HFF-Myc (cell line): ENCODE measurements around the gene PPP2R5C.
"Not testable (repeated sequence)": the region's sequence is repeated elsewhere in the genome, so short reads cannot be mapped to it uniquely, and the experiment has no call there.

Experiments used
- DNase-seq: peaks from one replicate; pipeline ENCODE4 v3.0.0-alpha.2; 2011; ENCODE audit warnings: low read depth; ENCODE audit errors: extremely low read depth
- H3K4me3 ChIP-seq: replicated peaks from 2 replicates; pipeline ENCODE4 v1.5.1; 2011; ENCODE audit warnings: low read depth, mild to moderate bottlenecking, control low read depth, low read length
- TF ChIP-seq, protein P1 (sequence below): IDR thresholded peaks from 2 replicates; pipeline ENCODE4 v1.5.1; 2012; ENCODE audit warnings: mild to moderate bottlenecking, low read depth, low read length, control low read depth; ENCODE audit errors: missing control alignments

Gene PPP2R5C

DNA sequence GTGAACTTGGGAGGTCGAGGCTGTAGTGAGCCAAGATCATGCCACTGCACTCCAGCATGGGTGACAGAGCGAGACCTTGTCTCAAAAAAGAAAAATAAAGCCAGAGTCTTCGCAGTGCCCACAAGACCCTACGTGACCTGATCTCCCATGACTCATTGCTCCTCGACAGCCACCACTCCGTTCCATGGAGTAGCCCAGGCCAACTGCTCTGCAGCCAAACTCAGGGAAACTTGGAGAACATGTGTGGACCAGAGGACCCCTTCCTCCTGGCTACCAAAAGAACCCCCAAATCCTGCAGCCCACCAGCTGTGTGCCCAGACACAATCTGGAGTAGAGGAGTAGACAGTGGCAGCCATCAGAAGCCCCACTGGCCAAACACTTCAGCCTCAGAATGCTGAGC lies 32.1 kb upstream of the PPP2R5C start:
- TF ChIP-seq, protein P1, sequence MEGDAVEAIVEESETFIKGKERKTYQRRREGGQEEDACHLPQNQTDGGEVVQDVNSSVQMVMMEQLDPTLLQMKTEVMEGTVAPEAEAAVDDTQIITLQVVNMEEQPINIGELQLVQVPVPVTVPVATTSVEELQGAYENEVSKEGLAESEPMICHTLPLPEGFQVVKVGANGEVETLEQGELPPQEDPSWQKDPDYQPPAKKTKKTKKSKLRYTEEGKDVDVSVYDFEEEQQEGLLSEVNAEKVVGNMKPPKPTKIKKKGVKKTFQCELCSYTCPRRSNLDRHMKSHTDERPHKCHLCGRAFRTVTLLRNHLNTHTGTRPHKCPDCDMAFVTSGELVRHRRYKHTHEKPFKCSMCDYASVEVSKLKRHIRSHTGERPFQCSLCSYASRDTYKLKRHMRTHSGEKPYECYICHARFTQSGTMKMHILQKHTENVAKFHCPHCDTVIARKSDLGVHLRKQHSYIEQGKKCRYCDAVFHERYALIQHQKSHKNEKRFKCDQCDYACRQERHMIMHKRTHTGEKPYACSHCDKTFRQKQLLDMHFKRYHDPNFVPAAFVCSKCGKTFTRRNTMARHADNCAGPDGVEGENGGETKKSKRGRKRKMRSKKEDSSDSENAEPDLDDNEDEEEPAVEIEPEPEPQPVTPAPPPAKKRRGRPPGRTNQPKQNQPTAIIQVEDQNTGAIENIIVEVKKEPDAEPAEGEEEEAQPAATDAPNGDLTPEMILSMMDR: no peak
- H3K4me3 ChIP-seq: no peak overlapping the region
- no peak for DNase-seq

DNA sequence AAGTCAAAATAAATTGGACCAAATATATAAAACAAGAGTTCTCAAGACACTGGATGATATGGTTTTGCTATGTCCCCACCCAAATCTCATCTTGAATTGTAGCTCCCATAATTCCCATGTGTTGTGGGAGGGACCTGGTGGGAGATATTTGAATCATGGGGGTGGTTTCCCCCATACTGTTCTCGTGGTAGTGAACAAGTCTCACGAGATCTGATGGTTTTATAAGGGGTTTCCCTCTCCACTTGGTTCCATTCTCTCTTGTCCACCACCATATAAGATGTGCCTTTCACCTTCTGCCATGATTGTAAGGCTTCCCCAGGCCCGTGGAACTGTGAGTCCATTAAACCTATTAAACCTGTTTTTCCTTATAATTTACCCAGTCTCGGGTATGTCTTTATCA lies 31.4 kb upstream of the PPP2R5C start:
- not testable (repeated sequence) for H3K4me3 ChIP-seq, DNase-seq

DNA sequence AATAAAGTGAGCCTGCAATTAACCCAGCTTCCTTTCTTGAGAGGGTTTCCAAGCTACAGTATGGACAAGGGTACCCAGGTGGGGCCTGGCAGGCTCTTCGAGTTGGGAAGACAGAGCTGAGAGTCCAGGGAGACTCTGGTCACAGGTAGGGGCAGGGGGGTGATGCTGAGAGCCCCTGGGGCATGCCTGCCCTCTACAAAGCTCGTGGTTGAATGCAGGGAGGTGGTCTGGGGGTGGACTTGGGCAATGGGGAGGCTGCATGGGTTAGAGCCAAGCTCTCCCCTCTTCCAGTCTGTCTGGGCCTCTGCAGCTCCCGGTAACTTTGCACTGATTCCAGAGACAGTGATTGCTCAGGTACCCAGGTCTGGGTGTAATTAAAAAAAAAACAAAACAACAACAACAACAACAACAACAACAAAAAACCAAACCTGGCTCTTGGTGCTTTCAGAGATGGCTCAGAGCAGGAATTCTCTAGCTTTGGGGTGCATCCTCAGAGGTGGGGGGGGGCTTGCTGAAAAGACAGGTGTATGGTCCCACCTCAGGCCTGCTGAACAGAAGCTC lies 30.8 kb upstream of the PPP2R5C start:
- no peak overlapping the region for H3K4me3 ChIP-seq
- TF ChIP-seq, protein P1: no peak
- no peak for DNase-seq

DNA sequence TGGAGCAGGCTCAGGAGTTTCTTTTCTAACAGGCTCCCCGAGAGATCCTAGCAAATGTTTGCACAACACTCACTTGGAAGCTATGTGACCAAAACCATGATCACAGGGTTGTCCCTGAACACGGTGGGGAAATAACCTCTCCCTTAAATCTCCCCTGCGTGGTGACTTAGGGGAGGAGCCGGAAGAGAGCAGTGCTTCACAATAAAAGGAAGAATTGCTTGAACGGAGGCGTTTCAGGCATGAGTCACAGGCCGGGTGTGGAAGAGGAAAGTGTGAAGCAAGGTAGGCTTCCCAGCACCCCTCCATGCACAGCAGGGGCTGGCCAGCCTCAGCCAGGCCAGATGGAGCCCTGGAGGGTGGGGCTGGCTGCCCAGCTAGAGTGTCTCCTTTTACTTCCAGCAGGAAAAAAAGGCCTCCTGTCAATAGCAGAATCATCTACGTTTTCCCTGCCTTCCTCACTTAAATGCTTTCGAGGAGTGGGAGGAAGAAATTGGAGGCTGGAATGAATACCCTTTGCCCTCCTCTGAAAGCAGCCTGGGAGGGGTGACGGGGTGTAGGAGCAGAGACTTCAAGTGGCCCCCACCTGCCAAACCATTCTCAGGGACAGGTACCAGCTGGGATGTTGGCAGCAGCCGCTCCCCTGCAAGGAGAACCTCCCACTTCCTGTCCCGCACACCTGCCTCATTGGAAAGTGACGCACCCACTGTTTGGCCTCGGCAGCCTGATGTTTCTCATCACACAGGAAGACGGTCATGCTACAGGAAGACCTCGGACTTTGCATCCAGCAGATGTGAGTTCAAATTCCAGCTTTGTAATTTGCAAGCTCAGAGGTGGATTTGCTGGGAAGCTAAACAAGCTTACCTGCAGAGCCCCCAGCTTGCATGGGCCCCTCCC lies 30.1 kb upstream of the PPP2R5C start:
- TF ChIP-seq, protein P1: no peak
- peak; percentile 39 for DNase-seq
- H3K4me3 ChIP-seq: no peak overlapping the region

DNA sequence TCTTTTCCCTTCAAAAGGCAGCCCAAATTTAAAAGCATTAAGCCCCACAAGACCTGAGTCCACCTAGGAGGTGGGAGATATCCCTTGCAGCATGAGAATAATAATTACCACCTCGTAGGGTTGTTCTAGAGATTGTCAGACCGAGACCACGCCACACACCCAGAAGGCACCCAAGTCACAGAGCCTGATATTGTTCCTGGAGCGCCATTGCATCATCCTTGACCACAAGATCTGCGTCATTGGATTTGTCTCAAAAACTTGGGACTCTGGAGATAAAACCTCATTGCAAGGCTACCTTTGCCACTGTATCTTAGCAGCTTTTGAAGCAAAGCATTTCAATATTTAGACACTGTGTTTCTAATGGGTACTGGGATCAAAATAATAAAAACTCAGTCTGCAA lies 29.4 kb upstream of the PPP2R5C start:
- TF ChIP-seq, protein P1: no peak
- no peak overlapping the region for H3K4me3 ChIP-seq
- no peak for DNase-seq

DNA sequence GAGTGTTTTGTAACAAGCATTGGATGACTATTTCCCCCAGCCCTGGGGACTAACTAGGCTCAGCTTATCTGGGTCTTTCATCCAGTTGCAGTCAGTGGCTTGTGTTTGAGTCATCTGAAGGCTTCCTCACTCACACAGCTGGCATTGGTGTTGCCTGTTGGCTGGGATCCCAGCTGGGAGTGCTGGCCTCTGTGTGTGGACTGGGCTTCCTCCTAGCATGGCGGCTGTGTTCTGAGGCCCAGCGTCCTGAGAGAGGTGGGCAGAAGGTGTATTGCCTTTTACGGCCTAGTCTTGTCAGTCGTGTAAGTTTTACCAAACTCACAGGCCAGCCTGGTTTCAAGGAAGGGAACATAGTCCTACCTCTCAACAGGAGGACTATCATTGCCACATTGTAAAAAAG lies 28.3 kb upstream of the PPP2R5C start:
- DNase-seq: peak; percentile 35
- TF ChIP-seq, protein P1: no peak
- H3K4me3 ChIP-seq: no peak overlapping the region

DNA sequence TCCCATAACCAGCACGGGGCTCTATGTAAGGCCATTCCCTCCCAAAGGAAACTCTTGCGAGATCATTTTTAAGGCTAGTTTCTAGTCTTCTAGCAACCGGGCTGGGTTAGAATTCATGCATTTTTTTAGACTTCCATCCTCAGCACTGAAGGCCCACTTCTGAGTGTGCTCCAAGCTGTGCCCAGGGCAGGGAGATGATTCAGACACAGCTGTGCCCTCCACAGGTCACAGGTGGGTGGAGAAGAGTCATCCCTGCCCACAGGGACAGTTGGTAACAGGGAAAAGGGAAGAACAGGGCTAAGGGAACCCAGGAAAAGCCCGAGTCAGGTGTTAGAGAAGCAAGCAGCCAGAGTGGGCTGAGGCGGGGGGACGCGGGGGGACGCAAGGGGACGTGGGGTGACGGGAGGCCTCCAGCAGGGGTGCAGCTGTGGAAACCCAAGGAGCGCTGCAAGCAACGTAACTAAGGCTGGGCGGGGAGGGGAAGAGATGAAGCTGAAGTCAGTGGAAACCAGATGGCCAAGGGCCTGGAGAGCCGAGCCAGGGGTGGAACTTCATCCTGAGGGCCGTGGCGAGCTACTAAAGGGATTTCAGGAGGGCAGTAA lies 27.2 kb upstream of the PPP2R5C start:
- no peak for DNase-seq
- H3K4me3 ChIP-seq: no peak overlapping the region
- TF ChIP-seq, protein P1: no peak
